Gastrocnemius medialis (tissue), 4 donors: ENCODE data around the gene NXPE1. TPM values are rescaled to one million over a fixed set of nuclear protein-coding genes. Genes with fewer than 3 reads are reported as not detected.

ENCODE experiments used
- ATAC-seq, 2 donors: fragments of 150-250 bp; one replicate each; pipeline ENCODE4 v1.9.1; 2016
- DNase-seq, 2 donors: peaks; one replicate each; pipeline ENCODE4 v3.0.0-alpha.2; 2019
- H3K27ac ChIP-seq, 4 donors: fragments of 200-600 bp; sonication (generic); 1 replicate in 1 of 4; 2 replicates in 3 of 4; pipeline ENCODE4 v1.5.1; 2016 to 2018; ENCODE audit warnings: mild to moderate bottlenecking in 2 of 4, moderate library complexity in 1 of 4
- H3K27me3 ChIP-seq, 3 donors: fragments of 200-600 bp; sonication (generic) in 2 of 3; 1 replicate in 1 of 3; 2 replicates in 2 of 3; pipeline versions ENCODE4 v1.5.1 to v1.6.0; 2016 to 2019; ENCODE audit warnings: mild to moderate bottlenecking in 1 of 3, moderate library complexity in 1 of 3
- H3K36me3 ChIP-seq, 2 donors: fragments of 200-600 bp; sonication (generic) in 1 of 2; one replicate each; pipeline ENCODE4 v1.5.1; 2017 to 2018
- H3K4me1 ChIP-seq, 2 donors: fragments of 200-600 bp; sonication (generic) in 1 of 2; one replicate each; pipeline ENCODE4 v1.5.1; 2016 to 2017; ENCODE audit warnings: mild to moderate bottlenecking in 2 of 2
- H3K4me3 ChIP-seq, 4 donors: fragments of 200-600 bp; sonication (generic) in 3 of 4; 1 replicate in 1 of 4; 2 replicates in 3 of 4; pipeline ENCODE4 v1.5.1; 2016 to 2019; ENCODE audit warnings: mild to moderate bottlenecking in 2 of 4
- H3K9me3 ChIP-seq, 3 donors: fragments of 200-600 bp; sonication (generic) in 2 of 3; 1 replicate in 1 of 3; 2 replicates in 2 of 3; pipeline ENCODE4 v1.5.1; 2016 to 2019
- CTCF ChIP-seq, 5 experiments: fragments of 450-650 bp in 3 of 5; fragments of 200-600 bp in 2 of 5; sonication (generic) in 2 of 5; IDR thresholded peaks in 4 of 5; conservative IDR thresholded peaks in 1 of 5; 1 replicate in 4 of 5; 2 replicates in 1 of 5; pipeline ENCODE4 v1.5.1; 2016 to 2019; ENCODE audit warnings: antibody characterized with exemption in 5 of 5, mild to moderate bottlenecking in 3 of 5, moderate library complexity in 3 of 5
- POLR2A ChIP-seq, 2 donors: fragments of 450-650 bp; IDR thresholded peaks; one replicate each; pipeline ENCODE4 v1.6.1; 2017; ENCODE audit warnings: antibody characterized with exemption in 2 of 2, mild to moderate bottlenecking in 2 of 2, moderate library complexity in 2 of 2
- in situ Hi-C, 4 donors: fragments of 200-750 bp; cut with MboI; loops; one replicate each; pipeline versions ENCODE4 v1.15.0 to v1.8.0; 2017; ENCODE audit warnings: low sequenced_read_pairs in 4 of 4
- intact Hi-C: fragments of 100-400 bp; cut with DNase I; formaldehyde crosslinking; loops from one replicate; pipeline ENCODE4 v1.15.1; 2023; ENCODE audit warnings: low total_unique reads
- total RNA-seq, 4 donors: library from RNA; depleted of rRNA; stranded (reverse); fragments of >200 nt; gene quantifications; one replicate each; pipeline versions ENCODE4 v1.1.0 to v1.2.3, GENCODE V29; 2016

Gene NXPE1
- total RNA-seq, 4 donors from 2014 or later, result 0.20 to 2.1 (median 1.2) TPM; not detected in 1

- H3K36me3 ChIP-seq, result no peaks in the 10 kb centered on the region
- no peaks in the 10 kb centered on the region for H3K9me3 ChIP-seq
- no peak for DNase-seq
- no peak overlapping the region for H3K4me3 ChIP-seq
- intact Hi-C loops (no loop called here), in situ Hi-C loops (no loop called here)
- no peaks in the 10 kb centered on the region for H3K4me1 ChIP-seq
- no peaks in the 10 kb centered on the region for H3K27me3 ChIP-seq
- ATAC-seq, result no peak
- TF ChIP-seq POLR2A (IDR thresholded peaks at IDR 0.05), result no peak
- no peak for TF ChIP-seq CTCF (IDR thresholded peaks at IDR 0.05 in 4 of 5, conservative IDR thresholded peaks at IDR 0.05 in 1 of 5)
- H3K27ac ChIP-seq, result peak overlapping the region in 1 of 4 donors; percentile 37
These were observed 6.0 kb downstream of the NXPE1 start for GRCh38 chr11:114553642-114554041.

- intact Hi-C loops, result no loop called here
These were observed 8.6 kb downstream of the NXPE1 start for GRCh38 chr11:114551060-114551459.

GRCh38 chr11:114525682-114526081 is 34.0 kb downstream of the NXPE1 start:
- DNase-seq (no peak), ATAC-seq (no peak)
- Histone ChIP-seq H3K9me3 (no peaks in the 10 kb centered on the region), H3K4me3 (no peak overlapping the region), H3K27ac (no peak overlapping the region), H3K36me3 (no peaks in the 10 kb centered on the region), H3K4me1 (no peaks in the 10 kb centered on the region), H3K27me3 (no peaks in the 10 kb centered on the region)
- in situ Hi-C loops, result no loop called here
- intact Hi-C loops, result no loop called here
- no peak for TF ChIP-seq CTCF (IDR thresholded peaks at IDR 0.05 in 4 of 5, conservative IDR thresholded peaks at IDR 0.05 in 1 of 5)
- TF ChIP-seq POLR2A (IDR thresholded peaks at IDR 0.05), result no peak

More at GRCh38 chr11:114551060-114551459, 8.6 kb downstream of the NXPE1 start:
- no peaks in the 10 kb centered on the region for H3K27me3 ChIP-seq
- in situ Hi-C loops, result no loop called here
- H3K9me3 ChIP-seq, result no peaks in the 10 kb centered on the region
- TF ChIP-seq CTCF (IDR thresholded peaks at IDR 0.05 in 4 of 5, conservative IDR thresholded peaks at IDR 0.05 in 1 of 5), result no peak
- TF ChIP-seq POLR2A (IDR thresholded peaks at IDR 0.05), result no peak
- peak in 1 of 2 donors; percentile 68 for ATAC-seq
- no peaks in the 10 kb centered on the region for H3K4me1 ChIP-seq
- peak overlapping the region in 1 of 4 donors; percentile 48 for H3K27ac ChIP-seq
- no peak for DNase-seq
- no peaks in the 10 kb centered on the region for H3K36me3 ChIP-seq
- H3K4me3 ChIP-seq, result no peak overlapping the region

- no peak overlapping the region for H3K27ac ChIP-seq
- DNase-seq (no peak), ATAC-seq (no peak)
- intact Hi-C loops, result no loop called here
- H3K27me3 ChIP-seq, result no peaks in the 10 kb centered on the region
- no peaks in the 10 kb centered on the region for H3K36me3 ChIP-seq
- in situ Hi-C loops, result no loop called here
- no peak overlapping the region for H3K4me3 ChIP-seq
- no peaks in the 10 kb centered on the region for H3K4me1 ChIP-seq
- H3K9me3 ChIP-seq, result no peaks in the 10 kb centered on the region
- no peak for TF ChIP-seq CTCF (IDR thresholded peaks at IDR 0.05 in 4 of 5, conservative IDR thresholded peaks at IDR 0.05 in 1 of 5)
- TF ChIP-seq POLR2A (IDR thresholded peaks at IDR 0.05), result no peak
These were observed 35.6 kb downstream of the NXPE1 start for GRCh38 chr11:114524122-114524521.

GRCh38 chr11:114522818-114523217 is 36.9 kb downstream of the NXPE1 start:
- ATAC-seq, result no peak
- intact Hi-C loops, result no loop called here
- in situ Hi-C loops, result no loop called here

More at GRCh38 chr11:114522818-114523217, 36.9 kb downstream of the NXPE1 start:
- TF ChIP-seq CTCF (IDR thresholded peaks at IDR 0.05 in 4 of 5, conservative IDR thresholded peaks at IDR 0.05 in 1 of 5), result no peak
- TF ChIP-seq POLR2A (IDR thresholded peaks at IDR 0.05), result no peak
- no peak for DNase-seq
- no peak overlapping the region for H3K4me3 ChIP-seq
- no peaks in the 10 kb centered on the region for H3K27me3 ChIP-seq
- no peaks in the 10 kb centered on the region for H3K9me3 ChIP-seq
- H3K27ac ChIP-seq, result no peak overlapping the region
- H3K4me1 ChIP-seq, result no peaks in the 10 kb centered on the region
- H3K36me3 ChIP-seq, result no peaks in the 10 kb centered on the region
